Placental pericyte (primary cell): ENCODE measurements around the gene PRMT7. TPM values are rescaled to one million over a fixed set of nuclear protein-coding genes. Genes with fewer than 3 reads are reported as not detected.

Source experiments
- small RNA-seq: library from RNA; depleted of rRNA; stranded (forward); fragments of <200 nt; gene quantifications from one replicate; pipeline ENCODE3, GENCODE V24; 2012; ENCODE audit warnings: low replicate concordance
- total RNA-seq: library from RNA; depleted of rRNA; stranded (reverse); fragments of >200 nt; gene quantifications from 2 replicates; pipeline ENCODE4 v1.2.3, GENCODE V29; 2012

PRMT7 gene, protein sequence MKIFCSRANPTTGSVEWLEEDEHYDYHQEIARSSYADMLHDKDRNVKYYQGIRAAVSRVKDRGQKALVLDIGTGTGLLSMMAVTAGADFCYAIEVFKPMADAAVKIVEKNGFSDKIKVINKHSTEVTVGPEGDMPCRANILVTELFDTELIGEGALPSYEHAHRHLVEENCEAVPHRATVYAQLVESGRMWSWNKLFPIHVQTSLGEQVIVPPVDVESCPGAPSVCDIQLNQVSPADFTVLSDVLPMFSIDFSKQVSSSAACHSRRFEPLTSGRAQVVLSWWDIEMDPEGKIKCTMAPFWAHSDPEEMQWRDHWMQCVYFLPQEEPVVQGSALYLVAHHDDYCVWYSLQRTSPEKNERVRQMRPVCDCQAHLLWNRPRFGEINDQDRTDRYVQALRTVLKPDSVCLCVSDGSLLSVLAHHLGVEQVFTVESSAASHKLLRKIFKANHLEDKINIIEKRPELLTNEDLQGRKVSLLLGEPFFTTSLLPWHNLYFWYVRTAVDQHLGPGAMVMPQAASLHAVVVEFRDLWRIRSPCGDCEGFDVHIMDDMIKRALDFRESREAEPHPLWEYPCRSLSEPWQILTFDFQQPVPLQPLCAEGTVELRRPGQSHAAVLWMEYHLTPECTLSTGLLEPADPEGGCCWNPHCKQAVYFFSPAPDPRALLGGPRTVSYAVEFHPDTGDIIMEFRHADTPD
- 19.7 and 47.5 TPM in 2 replicates for total RNA-seq

DNA sequence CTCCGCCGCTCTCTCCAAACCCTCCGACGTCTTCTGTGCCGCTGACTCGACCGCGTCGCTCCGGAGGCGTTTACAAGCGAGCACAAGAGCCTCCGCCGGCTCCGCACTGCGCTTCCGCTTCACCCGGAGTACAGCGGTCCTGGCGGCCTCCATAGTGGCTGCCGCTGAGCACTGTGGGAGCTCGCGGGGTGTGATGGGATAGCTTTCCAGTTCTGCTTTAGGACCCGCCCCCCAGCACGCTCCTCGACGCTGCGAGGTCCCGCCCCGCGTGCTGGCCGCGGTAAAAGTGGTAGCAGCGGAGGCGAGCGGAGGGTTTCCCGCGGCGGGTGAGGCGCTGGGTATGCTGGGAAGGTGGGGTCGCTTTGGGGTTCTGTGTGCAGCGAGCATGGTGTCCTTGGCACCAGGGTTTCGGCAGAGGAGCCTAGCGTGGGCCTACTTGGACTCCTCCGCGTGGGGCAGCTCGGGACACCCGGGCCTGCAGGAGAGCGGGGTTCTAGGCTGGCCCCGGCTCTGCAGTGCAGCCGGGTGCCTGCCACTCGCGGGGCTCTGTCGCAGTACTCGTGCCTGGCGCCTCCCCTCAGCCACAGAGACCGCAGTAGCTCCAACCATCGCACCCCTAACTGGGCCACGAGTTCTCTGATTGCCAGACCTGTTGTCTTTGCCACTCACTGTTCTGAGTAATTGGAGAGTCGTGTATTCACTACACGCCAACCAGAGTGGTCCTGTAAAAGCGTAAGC is at the start of gene PRMT7, which contains the start of gene SLC7A6OS:
PRMT7 (plus strand) TSS at position 246 of the 738 bp plus-strand sequence. CDS start 4,961 bp downstream, outside the sequence.
SLC7A6OS (minus strand) TSS at position 173 of the 738 bp plus-strand sequence; CDS start at position 153, 20 bp downstream.

DNA sequence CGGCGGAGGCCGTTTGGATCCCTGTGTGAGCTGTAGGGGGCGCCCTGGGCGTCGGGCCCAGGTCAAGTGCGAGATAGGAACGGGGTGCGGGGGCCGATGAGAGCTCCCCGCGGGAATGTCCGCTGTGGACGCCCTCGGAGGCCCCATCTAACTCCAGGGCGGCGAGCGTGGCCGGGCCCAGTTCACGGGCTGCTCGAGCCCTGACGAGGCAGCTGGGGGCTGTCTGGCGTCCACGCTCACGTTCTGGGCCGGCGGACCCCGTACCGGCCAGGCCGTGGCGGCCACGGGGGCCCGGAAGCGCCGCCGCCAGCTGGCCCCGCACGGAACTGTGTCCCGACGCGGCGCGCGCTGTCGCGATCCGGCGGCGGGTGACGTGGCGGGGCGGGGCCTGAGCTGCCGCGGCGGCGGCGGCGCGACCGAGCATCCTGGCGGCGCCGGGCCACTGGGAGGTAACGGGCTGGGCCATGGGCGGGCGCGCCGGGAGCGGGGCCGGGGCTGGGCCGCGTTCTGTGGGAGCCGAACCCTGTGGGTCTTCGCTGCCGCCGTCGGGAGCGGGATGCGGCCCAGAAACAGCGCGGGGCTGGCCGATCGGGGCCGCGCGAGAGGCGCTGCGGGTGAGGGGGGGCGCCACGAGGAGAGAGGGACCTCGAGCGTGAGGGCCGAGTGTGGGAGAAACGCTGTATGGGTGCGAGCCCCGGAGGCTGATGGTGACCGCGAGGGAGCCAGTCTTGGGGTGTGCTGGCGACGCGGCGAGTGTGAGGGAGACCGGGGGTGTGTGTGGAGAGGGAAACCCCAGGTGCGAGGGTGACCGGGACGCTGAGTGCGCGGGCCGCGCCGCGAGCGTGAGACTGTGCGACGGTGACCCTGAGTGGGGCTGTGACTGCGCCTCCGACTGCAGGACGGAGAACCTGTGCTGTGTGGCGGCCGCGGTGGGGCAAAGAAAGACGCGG is 46.4 kb upstream of the PRMT7 start, which contains the start of gene SLC7A6:
SLC7A6 (plus strand) TSS at position 399 of the 950 bp plus-strand sequence. CDS start 10,201 bp downstream, outside the sequence.

Small RNA genes within 50 kb of the gene (small RNA-seq; reads per million reads assigned to genes)
- 0.33 reads per million, percentile 3 among the genes with 10 or more reads in this experiment for gene RNU4-30P
- not detected for gene RNU6-1262P

Other genes starting within 250 kb of the PRMT7 start
- gene NFATC3, start 225.6 kb upstream of the PRMT7 start, total RNA-seq = 19.7 and 34.5 TPM in 2 replicates
- 0.14 and 0.22 TPM in 2 replicates for gene ESRP2, start 74.9 kb upstream of the PRMT7 start, total RNA-seq
- gene PLA2G15, start 65.6 kb upstream of the PRMT7 start, total RNA-seq = 28.2 and 47.3 TPM in 2 replicates
- gene SLC7A6, start 46.5 kb upstream of the PRMT7 start, total RNA-seq = 37.4 and 41.2 TPM in 2 replicates
- gene SLC7A6OS, start 73 bp upstream of the PRMT7 start, total RNA-seq = 10.5 and 12.3 TPM in 2 replicates
- gene SMPD3, start 137.5 kb downstream of the PRMT7 start, total RNA-seq = under 0.01 TPM in 1 of 2 replicates, not detected in the other
- gene ZFP90, start 228.3 kb downstream of the PRMT7 start, total RNA-seq = 11.8 and 12.3 TPM in 2 replicates